Body of pancreas (tissue), 4 donors: ENCODE measurements around the gene RIPPLY1. TPM values are rescaled to one million over a fixed set of nuclear protein-coding genes. Genes with fewer than 3 reads are reported as not detected.

Experiments used
- ATAC-seq: fragments of 150-250 bp; one replicate; pipeline ENCODE4 v1.9.1; 2016
- DNase-seq, 4 donors: peaks; one replicate each; pipeline ENCODE4 v3.0.0-alpha.2; 2019
- H3K27ac ChIP-seq, 4 donors: fragments of 200-600 bp; sonication (generic); 1 replicate in 3 of 4; 2 replicates in 1 of 4; pipeline versions ENCODE4 v1.5.1 to v1.6.1; 2016 to 2019; ENCODE audit warnings: mild to moderate bottlenecking in 1 of 4, mixed read lengths in 1 of 4, moderate library complexity in 1 of 4
- H3K27me3 ChIP-seq, 2 donors: fragments of 200-600 bp; sonication (generic); one replicate each; pipeline ENCODE4 v1.6.0; 2016; ENCODE audit warnings: mild to moderate bottlenecking in 1 of 2
- H3K36me3 ChIP-seq, 2 donors: fragments of 200-600 bp; sonication (generic); replicated peaks in 1 of 2; 2 replicates each; pipeline ENCODE4 v1.5.1; 2016; ENCODE audit warnings: low read depth in 2 of 2; ENCODE audit not compliant: insufficient read depth in 1 of 2
- H3K4me1 ChIP-seq: fragments of 200-600 bp; sonication (generic); one replicate; pipeline ENCODE4 v1.6.0; 2016
- H3K4me3 ChIP-seq, 2 donors: fragments of 200-600 bp; sonication (generic); 1 replicate in 1 of 2; 2 replicates in 1 of 2; pipeline ENCODE4 v1.5.1; 2016 to 2019
- H3K9me3 ChIP-seq, 3 donors: fragments of 200-600 bp; sonication (generic); 1 replicate in 2 of 3; 2 replicates in 1 of 3; pipeline ENCODE4 v1.5.1; 2016
- CTCF ChIP-seq, 7 experiments: fragments of 450-650 bp in 4 of 7; fragments of 200-600 bp in 3 of 7; sonication (generic) in 3 of 7; IDR thresholded peaks; one replicate each; pipeline ENCODE4 v1.5.1; 2016 to 2019; ENCODE audit warnings: antibody characterized with exemption in 7 of 7
- POLR2A ChIP-seq, 3 donors: fragments of 450-650 bp; IDR thresholded peaks; one replicate each; pipeline ENCODE4 v1.6.1; 2016; ENCODE audit warnings: antibody characterized with exemption in 3 of 3, mild to moderate bottlenecking in 2 of 3
- WGBS, 2 donors: methylation state at CpG; one replicate each; pipeline ENCODE4 v1.1.5; 2017; 5-methylcytosine and 5-hydroxymethylcytosine counted together
- intact Hi-C: fragments of 100-400 bp; cut with DNase I; formaldehyde crosslinking; loops from one replicate; pipeline ENCODE4 v1.15.1; 2023
- total RNA-seq, 2 donors: library from RNA; depleted of rRNA; stranded (reverse); fragments of >200 nt; gene quantifications; one replicate each; pipeline ENCODE4 v1.1.0, GENCODE V29; 2016

Gene RIPPLY1
- total RNA-seq, 2 donors from 2014 or later = not detected

- TF ChIP-seq POLR2A (IDR thresholded peaks at IDR 0.05) = no peak
- TF ChIP-seq CTCF (IDR thresholded peaks at IDR 0.05) = no peak
- Histone ChIP-seq H3K36me3 (no peaks in the 10 kb centered on the region), H3K4me3 (no peak overlapping the region), H3K4me1 (peaks cover 17% of the 10 kb centered on the region), H3K27me3 (no peaks in the 10 kb centered on the region), H3K27ac (no peak overlapping the region), H3K9me3 (no peaks in the 10 kb centered on the region)
- ATAC-seq = no peak
- intact Hi-C loops = no loop called here
- no peak for DNase-seq
- 78 to 84% methylated on average over 5 of the region's 5 CpGs for WGBS, 2 donors
These were observed 2.0 kb upstream of the RIPPLY1 start for GRCh38 chrX:106905064-106905708.

- 75 to 80% methylated on average over 1 to 4 of the region's 5 CpGs for WGBS, 2 donors
- no peak for ATAC-seq
These were observed 851 bp upstream of the RIPPLY1 start for GRCh38 chrX:106903856-106904528.

GRCh38 chrX:106902684-106903083 lies 457 bp downstream of the RIPPLY1 start:
- no peaks in the 10 kb centered on the region for H3K27me3 ChIP-seq
- no peaks in the 10 kb centered on the region for H3K36me3 ChIP-seq
- TF ChIP-seq CTCF (IDR thresholded peaks at IDR 0.05) (no peak), POLR2A (IDR thresholded peaks at IDR 0.05) (no peak)
- ATAC-seq = no peak
- no peak for DNase-seq
- H3K4me3 ChIP-seq = no peak overlapping the region
- intact Hi-C loops = no loop called here
- no peak overlapping the region for H3K27ac ChIP-seq
- no peaks in the 10 kb centered on the region for H3K9me3 ChIP-seq
- peaks cover 34% of the 10 kb centered on the region for H3K4me1 ChIP-seq
- 68 to 100% methylated on average over 2 of the region's 2 CpGs for WGBS, 2 donors

More at GRCh38 chrX:106903856-106904528, 851 bp upstream of the RIPPLY1 start:
- TF ChIP-seq POLR2A (IDR thresholded peaks at IDR 0.05) (no peak), CTCF (IDR thresholded peaks at IDR 0.05) (no peak)
- peak in 1 of 4 donors; percentile 25 for DNase-seq
- Histone ChIP-seq H3K9me3 (no peaks in the 10 kb centered on the region), H3K4me1 (peaks cover 26% of the 10 kb centered on the region), H3K27me3 (no peaks in the 10 kb centered on the region), H3K36me3 (no peaks in the 10 kb centered on the region), H3K27ac (no peak overlapping the region), H3K4me3 (no peak overlapping the region)
- intact Hi-C loops = no loop called here

- no peak for DNase-seq
- intact Hi-C loops = no loop called here
These were observed 1.3 kb downstream of the RIPPLY1 start for GRCh38 chrX:106901781-106902219.

More at GRCh38 chrX:106901781-106902219, 1.3 kb downstream of the RIPPLY1 start:
- no peak overlapping the region for H3K27ac ChIP-seq
- ATAC-seq = no peak
- no peaks in the 10 kb centered on the region for H3K27me3 ChIP-seq
- TF ChIP-seq CTCF (IDR thresholded peaks at IDR 0.05) (no peak), POLR2A (IDR thresholded peaks at IDR 0.05) (no peak)
- 87% methylated on average over 2 of the region's 4 CpGs; no CpG with 5 or more reads in 1 of the 2 donors for WGBS, 2 donors
- H3K4me1 ChIP-seq = peaks cover 34% of the 10 kb centered on the region
- H3K9me3 ChIP-seq = no peaks in the 10 kb centered on the region
- no peak overlapping the region for H3K4me3 ChIP-seq
- H3K36me3 ChIP-seq = no peaks in the 10 kb centered on the region
